Skeletal muscle satellite cell (primary cell): Measurements from ENCODE around the gene ZNF639.
"Not testable (repeated sequence)": the region's sequence is repeated elsewhere in the genome, so short reads cannot be mapped to it uniquely, and the experiment has no call there.

Experiments used
- H3K27me3 ChIP-seq: 2 replicates; pipeline ENCODE4 v1.7.0; 2013; ENCODE audit warnings: low read length; ENCODE audit not compliant: control insufficient read depth, insufficient read depth
- H3K36me3 ChIP-seq: 2 replicates; pipeline ENCODE4 v1.7.0; 2013; ENCODE audit warnings: mild to moderate bottlenecking, control low read depth, low read length; ENCODE audit not compliant: insufficient read depth
- H3K4me1 ChIP-seq: 2 replicates; pipeline ENCODE4 v1.7.0; 2013; ENCODE audit warnings: low read length; ENCODE audit not compliant: control insufficient read depth, insufficient read depth
- H3K4me2 ChIP-seq: 2 replicates; pipeline ENCODE4 v1.7.0; 2013; ENCODE audit warnings: mild to moderate bottlenecking, low read length
- H3K4me3 ChIP-seq: 2 replicates; pipeline ENCODE4 v1.7.0; 2013; ENCODE audit warnings: low read length
- H3K9ac ChIP-seq: 2 replicates; pipeline ENCODE4 v1.7.0; 2013; ENCODE audit warnings: mild to moderate bottlenecking, low read depth, low read length, moderate library complexity
- H3K9me3 ChIP-seq: replicated peaks from 2 replicates; pipeline ENCODE4 v1.7.0; 2013; ENCODE audit warnings: mild to moderate bottlenecking, control low read depth, low read length

ZNF639 gene

DNA sequence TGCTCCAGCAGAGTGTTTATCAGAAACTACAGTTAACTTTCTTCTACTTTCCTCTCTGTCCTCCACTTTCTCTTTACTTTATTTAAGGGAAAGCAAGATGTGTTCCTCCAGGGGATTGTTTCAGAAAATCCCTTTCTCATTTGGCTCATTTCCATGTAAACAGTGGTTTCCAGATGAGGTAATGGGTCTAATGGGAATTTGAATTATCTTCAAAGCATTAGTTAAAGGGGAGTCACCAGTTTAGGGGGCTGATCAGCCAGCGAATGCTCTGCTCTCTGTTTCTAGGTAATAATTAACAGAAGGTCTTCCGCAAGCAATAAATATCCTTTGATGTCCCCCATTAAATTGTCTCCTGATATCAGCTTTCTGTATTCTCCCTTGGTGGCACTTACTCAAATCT, 30.4 kb upstream of the ZNF639 start:
- no peak overlapping the region for H3K9ac ChIP-seq
- peaks cover 11% of the 10 kb centered on the region for H3K27me3 ChIP-seq
- no peaks in the 10 kb centered on the region for H3K9me3 ChIP-seq
- no peaks in the 10 kb centered on the region for H3K36me3 ChIP-seq
- no peak overlapping the region for H3K4me3 ChIP-seq
- no peak overlapping the region for H3K4me2 ChIP-seq
- no peaks in the 10 kb centered on the region for H3K4me1 ChIP-seq

DNA sequence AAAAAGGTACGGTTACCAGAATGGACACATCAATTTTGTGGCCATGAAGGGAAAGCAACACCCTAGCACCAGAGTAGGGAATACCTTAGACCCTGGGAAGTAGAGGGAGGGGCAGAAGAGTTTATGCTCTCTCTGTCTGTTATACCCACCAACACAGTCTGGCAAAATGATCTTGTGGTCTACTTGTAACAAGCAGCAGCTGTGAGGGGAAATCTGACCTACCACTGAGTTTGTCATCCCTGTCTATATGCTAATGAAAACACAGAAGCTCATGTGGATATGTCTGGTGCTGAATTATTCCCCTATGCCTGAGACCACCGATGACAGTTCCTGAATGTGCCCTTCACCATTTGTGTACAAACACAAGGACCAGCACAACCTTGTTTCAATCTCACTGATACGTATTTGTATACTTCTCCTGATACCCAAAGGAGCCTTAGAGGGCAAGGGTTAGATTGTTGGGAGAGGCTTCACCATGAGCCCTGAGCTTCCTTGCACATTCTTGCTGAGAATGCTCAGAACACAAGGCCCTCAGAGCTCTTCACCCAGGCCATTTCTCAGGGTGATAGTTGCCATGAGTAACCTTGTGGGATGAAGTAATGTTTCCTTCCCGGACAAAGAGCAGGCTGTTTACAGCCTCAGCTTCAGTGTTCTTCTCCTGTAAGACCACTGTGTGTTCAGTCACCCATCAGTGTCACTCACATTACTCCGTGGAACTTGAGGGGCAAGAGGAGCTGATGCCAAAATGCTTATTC, 24.7 kb upstream of the ZNF639 start:
- Histone ChIP-seq H3K27me3 (peaks cover 6% of the 10 kb centered on the region), H3K9ac (no peak overlapping the region), H3K36me3 (no peaks in the 10 kb centered on the region), H3K4me1 (no peaks in the 10 kb centered on the region), H3K4me3 (no peak overlapping the region), H3K9me3 (no peaks in the 10 kb centered on the region), H3K4me2 (no peak overlapping the region)

- no peaks in the 10 kb centered on the region for H3K9me3 ChIP-seq
- H3K27me3 ChIP-seq, result peaks cover 6% of the 10 kb centered on the region
- H3K4me2 ChIP-seq, result no peak overlapping the region
- no peak overlapping the region for H3K4me3 ChIP-seq
- H3K4me1 ChIP-seq, result no peaks in the 10 kb centered on the region
- no peaks in the 10 kb centered on the region for H3K36me3 ChIP-seq
- no peak overlapping the region for H3K9ac ChIP-seq
Measured at GRCh38 chr3:179299316-179299715, 23.5 kb upstream of the ZNF639 start.

- no peaks in the 10 kb centered on the region for H3K9me3 ChIP-seq
- no peaks in the 10 kb centered on the region for H3K36me3 ChIP-seq
- no peaks in the 10 kb centered on the region for H3K4me1 ChIP-seq
- H3K9ac ChIP-seq, result no peak overlapping the region
- no peak overlapping the region for H3K4me2 ChIP-seq
- no peak overlapping the region for H3K4me3 ChIP-seq
- H3K27me3 ChIP-seq, result peaks cover 6% of the 10 kb centered on the region
Measured at GRCh38 chr3:179299999-179300613, 22.7 kb upstream of the ZNF639 start.

GRCh38 chr3:179301645-179302044, 21.2 kb upstream of the ZNF639 start:
- no peaks in the 10 kb centered on the region for H3K36me3 ChIP-seq
- peaks cover 6% of the 10 kb centered on the region for H3K27me3 ChIP-seq
- H3K4me2 ChIP-seq, result no peak overlapping the region
- H3K9ac ChIP-seq, result no peak overlapping the region
- no peak overlapping the region for H3K4me3 ChIP-seq
- no peaks in the 10 kb centered on the region for H3K9me3 ChIP-seq
- no peaks in the 10 kb centered on the region for H3K4me1 ChIP-seq

- Histone ChIP-seq H3K4me1 (no peaks in the 10 kb centered on the region), H3K36me3 (no peaks in the 10 kb centered on the region), H3K4me2 (no peak overlapping the region), H3K27me3 (peaks cover 4% of the 10 kb centered on the region), H3K4me3 (no peak overlapping the region), H3K9me3 (no peaks in the 10 kb centered on the region), H3K9ac (no peak overlapping the region)
Measured at GRCh38 chr3:179302111-179302510, 20.7 kb upstream of the ZNF639 start.

GRCh38 chr3:179304605-179305004, 18.2 kb upstream of the ZNF639 start:
- Histone ChIP-seq H3K36me3 (no peaks in the 10 kb centered on the region), H3K4me1 (no peaks in the 10 kb centered on the region), H3K9ac (no peak overlapping the region), H3K4me2 (no peak overlapping the region), H3K9me3 (no peaks in the 10 kb centered on the region), H3K4me3 (no peak overlapping the region), H3K27me3 (no peaks in the 10 kb centered on the region)

DNA sequence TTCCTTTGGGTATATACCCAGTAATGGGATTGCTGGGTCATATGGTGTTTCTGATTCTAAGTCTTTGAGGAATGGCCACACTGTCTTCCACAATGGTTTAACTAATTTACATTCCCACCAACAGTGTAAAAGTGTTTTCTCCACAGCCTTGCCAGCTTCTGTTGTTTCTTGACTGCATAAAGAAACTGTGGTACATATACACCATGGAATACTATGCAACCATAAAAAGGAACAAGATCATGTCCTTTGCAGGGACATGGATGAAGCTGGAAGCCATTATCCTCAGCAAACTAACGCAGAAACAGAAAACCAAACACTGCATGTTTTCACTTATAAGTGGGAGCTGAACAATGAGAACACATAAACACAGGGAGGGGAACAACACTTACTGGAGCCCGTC, 15.5 kb upstream of the ZNF639 start:
- H3K36me3 ChIP-seq, H3K9ac ChIP-seq, H3K4me2 ChIP-seq, H3K4me1 ChIP-seq, H3K9me3 ChIP-seq, H3K27me3 ChIP-seq, H3K4me3 ChIP-seq: not testable (repeated sequence)

GRCh38 chr3:179308001-179308400, 14.8 kb upstream of the ZNF639 start:
- Histone ChIP-seq H3K36me3 (no peaks in the 10 kb centered on the region), H3K4me1 (no peaks in the 10 kb centered on the region), H3K9me3 (no peaks in the 10 kb centered on the region), H3K9ac (no peak overlapping the region), H3K4me3 (no peak overlapping the region), H3K27me3 (peaks cover 6% of the 10 kb centered on the region), H3K4me2 (no peak overlapping the region)

GRCh38 chr3:179309225-179310078, 13.4 kb upstream of the ZNF639 start:
- peaks cover 6% of the 10 kb centered on the region for H3K27me3 ChIP-seq
- no peaks in the 10 kb centered on the region for H3K36me3 ChIP-seq
- H3K9me3 ChIP-seq, result no peaks in the 10 kb centered on the region
- no peaks in the 10 kb centered on the region for H3K4me1 ChIP-seq
- no peak overlapping the region for H3K4me2 ChIP-seq
- no peak overlapping the region for H3K9ac ChIP-seq
- H3K4me3 ChIP-seq, result no peak overlapping the region

- H3K4me1 ChIP-seq, result peaks cover 9% of the 10 kb centered on the region
- H3K27me3 ChIP-seq, result no peaks in the 10 kb centered on the region
- no peak overlapping the region for H3K9ac ChIP-seq
- no peak overlapping the region for H3K4me3 ChIP-seq
- H3K9me3 ChIP-seq, result no peaks in the 10 kb centered on the region
- no peak overlapping the region for H3K4me2 ChIP-seq
- H3K36me3 ChIP-seq, result no peaks in the 10 kb centered on the region
Measured at GRCh38 chr3:179318876-179319275, 4.0 kb upstream of the ZNF639 start.
